Colon (tissue), 2 donors: ENCODE measurements around the gene PBOV1.
"Not testable (repeated sequence)": the region's sequence is repeated elsewhere in the genome, so short reads cannot be mapped to it uniquely, and the experiment has no call there.

Experiments
- FAIRE-seq: peaks from 2 replicates; lab custom pipeline; 2012; peaks lifted over from hg19 to GRCh38; lab: Jason Lieb, UNC
- donor health status: control.
- donor health status: control.

PBOV1 gene

DNA sequence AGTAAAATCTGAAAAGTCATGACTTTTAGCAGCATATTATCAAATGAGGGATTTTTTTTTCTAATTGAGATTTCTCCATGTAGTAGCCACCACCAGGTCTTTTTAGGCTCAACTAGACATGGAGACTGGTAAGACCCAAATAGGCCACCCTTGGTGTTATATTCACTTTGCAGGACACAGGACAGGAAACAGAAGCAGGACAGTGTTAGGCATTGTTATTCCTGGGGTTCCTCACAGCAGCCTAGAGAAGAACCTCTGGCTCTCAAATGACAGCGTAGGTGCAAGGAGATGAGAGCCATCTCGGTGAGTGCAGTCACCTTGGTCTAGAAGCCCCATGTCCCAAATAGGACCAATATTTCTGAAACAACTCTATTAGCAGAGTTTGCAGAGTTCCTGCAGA lies 19.2 kb upstream of the PBOV1 start:
- no peak for FAIRE-seq

GRCh38 chr6:138235693-138236092 lies 17.4 kb upstream of the PBOV1 start:
- FAIRE-seq, result no peak

DNA sequence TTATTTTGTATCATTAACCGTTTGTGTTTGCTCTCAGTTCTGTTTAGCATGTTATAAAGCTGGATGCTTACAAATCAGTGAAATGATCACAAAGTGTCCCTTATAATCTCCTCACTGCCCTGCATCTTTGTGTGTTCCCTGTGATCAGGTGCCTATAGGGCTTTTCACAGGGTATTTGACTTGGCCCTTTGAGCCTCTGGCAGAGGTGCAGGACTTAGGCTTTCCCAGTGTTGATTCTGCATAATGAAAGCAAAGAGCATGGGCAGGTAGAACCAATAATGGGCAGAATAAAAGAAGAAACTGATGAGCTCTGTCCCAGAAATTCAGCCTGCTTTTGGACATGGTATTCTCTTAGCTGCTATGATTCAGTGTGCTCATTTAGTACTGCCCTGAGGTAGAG lies 16.9 kb upstream of the PBOV1 start:
- FAIRE-seq, result no peak

- no peak for FAIRE-seq
Observed at GRCh38 chr6:138234363-138234762, 16.1 kb upstream of the PBOV1 start.

DNA sequence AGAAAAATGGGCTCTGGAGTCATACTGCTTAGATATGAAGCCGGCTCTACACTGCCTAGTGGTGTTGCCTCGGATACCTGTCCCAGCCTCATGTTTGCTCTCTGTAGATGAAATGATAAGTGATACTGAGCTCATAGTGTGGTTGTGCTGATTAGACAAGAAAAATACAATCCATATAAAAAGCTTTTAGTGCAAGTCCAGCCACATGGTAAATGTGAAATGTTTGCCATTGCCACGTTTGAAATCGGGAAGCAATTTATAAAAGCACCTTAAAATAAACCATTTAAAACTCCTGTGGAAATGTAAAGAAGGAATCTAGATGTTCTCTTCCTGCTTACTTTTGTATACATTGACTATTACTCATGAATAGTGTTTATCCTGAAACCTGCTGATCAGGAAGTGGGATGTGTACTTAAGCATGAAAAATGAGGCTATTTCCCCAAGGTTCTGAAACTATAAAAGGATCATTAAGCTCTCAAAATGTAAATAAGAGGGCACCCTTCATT lies 13.1 kb upstream of the PBOV1 start:
- no peak for FAIRE-seq

DNA sequence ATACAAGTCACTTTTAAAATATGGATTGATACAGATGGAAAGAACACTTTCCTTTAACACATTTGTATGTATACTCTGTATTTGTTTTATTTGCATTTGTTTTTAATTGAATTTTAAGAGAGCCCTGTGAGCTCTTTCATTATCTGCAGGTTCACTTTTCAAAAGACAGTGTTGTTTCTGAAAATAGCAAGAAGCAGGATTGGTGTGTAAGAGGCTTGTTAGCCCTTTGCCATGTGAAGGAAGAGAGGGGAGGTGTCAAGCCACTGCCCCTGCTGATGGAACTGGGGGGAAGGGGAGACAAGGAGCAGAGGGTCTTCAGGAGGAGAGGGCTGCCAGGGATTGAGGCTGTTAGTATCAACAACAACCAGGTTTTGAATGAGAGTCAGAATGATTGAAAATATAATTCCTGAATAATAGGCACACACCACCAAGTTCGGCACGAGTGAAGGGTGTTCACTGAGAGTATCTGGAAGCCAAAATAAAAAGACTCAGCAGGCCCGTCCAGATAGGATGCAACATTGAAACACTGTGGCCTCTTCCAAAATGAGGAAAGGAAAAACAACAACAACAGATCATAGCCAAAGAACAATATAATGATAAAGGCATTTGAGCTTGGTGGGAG lies 12.6 kb upstream of the PBOV1 start:
- FAIRE-seq, result no peak

- no peak for FAIRE-seq
Observed at GRCh38 chr6:138230221-138230620, 11.9 kb upstream of the PBOV1 start.

- no peak for FAIRE-seq
Observed at GRCh38 chr6:138229663-138230179, 11.4 kb upstream of the PBOV1 start.

DNA sequence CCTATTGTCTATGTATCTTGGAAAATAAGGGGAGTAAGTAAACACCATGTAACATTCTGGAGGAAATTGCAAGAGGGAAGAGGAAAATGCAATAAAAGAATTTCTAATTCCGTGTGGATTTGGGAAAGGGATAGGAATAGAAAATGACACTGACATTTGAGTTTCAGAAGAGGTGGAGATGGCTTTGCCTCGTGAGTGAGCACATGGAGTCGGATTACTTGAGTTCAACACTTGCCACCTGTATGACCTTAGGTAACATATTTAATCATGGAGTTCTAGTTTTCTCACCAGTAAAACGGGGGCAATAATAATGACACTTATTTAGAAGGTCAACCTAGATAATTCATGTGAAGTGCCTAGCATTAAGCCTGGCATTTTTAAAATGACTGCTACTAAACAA lies 10.8 kb upstream of the PBOV1 start:
- FAIRE-seq, result no peak

DNA sequence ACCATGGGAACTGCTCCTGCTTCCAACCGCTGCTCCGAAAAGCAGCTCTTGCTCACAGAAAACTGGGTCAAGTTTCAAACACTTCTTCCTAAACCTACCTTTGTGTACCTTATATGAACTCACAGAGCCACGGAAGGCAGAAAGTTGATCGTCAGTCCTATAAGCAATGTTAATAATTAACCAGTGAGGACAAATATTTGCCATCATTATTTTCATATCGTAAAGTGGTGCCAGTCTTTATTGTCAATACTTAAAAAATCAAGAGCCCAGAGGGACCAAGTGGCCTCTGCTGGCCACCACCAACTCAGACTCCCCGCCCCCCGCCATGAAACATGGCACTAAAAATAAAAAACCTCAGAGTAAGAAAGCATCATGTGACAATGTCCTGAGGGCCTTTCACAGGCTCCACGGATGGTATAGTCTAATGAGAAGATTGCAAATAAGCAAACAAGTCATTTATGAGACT lies 9.1 kb upstream of the PBOV1 start:
- no peak for FAIRE-seq

DNA sequence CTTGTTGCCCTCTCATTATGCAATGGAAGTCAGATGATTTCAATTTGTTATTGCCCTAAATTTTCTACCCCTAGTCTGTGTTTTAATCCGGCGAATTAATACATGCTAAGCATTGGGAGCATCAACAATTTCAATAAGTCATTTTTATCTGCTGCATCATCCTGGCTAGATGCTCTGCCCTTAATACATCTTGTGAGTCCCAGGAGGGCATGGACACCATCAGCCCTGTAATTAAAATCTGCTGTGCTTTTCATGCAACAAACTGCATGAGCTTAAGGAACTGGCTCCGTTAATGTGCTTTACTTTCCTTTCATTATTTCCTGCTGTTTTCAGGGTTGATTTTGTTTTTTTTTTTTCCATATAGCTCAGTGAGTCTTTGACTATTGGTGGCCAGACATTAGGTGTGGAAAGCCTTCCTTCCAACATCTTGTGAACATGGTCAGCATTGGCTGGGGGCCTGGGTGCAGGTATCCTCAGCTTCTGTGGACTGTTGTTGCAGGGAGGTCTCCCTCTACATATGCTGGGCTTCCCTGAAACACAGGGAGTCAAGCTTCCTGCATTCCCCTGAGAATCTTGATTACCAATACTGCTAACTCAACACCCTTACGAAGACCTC lies 8.5 kb upstream of the PBOV1 start:
- FAIRE-seq, result no peak

DNA sequence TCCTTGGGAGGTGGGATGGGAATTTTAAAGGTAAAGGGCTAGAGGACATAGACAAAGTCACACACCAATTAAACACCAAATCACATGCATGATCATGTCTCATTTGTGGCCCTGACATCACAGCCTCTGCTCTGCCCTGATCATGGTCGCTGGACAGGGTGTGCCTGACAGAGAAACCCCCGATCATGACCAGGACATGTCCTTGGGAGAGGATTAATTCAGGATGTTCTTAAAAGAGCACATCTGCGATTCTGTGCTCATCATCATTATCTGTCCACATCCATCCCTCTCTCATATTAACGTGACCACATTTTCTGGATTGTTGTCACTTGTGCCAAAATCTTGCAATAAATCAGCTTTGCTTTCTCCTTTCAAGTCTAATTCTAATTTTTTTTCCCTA lies 7.7 kb upstream of the PBOV1 start:
- FAIRE-seq, result no peak

DNA sequence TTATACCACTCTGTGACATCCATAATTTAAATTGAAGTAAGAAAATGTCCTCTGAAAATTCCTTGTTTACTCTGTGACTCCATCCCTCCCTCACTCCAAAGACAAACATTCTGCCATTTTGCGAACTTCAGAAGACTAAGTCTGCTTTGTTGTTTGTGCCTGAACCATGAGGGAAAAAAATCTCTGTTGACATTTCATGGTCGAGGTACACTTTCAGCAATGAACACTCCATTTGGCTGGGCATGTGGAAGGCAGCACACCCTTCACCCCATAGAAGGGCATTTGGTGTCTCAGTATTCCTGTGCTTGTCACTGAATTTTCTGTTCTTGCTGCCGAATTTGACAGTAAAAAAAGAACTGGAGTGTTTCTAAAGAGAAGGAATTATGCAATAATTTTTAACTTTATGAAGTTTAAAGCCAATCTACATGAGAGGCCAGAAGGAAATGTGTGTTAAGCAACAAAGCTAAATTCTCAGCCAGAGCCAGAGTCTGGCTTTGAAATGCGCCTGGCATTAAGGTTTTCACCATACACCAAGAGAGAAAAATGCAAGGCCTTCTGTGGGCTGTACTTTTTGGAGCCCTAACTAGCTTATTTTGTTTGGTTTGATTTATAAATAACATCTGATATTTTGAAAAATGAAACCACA lies 4.7 kb upstream of the PBOV1 start:
- FAIRE-seq, result no peak

DNA sequence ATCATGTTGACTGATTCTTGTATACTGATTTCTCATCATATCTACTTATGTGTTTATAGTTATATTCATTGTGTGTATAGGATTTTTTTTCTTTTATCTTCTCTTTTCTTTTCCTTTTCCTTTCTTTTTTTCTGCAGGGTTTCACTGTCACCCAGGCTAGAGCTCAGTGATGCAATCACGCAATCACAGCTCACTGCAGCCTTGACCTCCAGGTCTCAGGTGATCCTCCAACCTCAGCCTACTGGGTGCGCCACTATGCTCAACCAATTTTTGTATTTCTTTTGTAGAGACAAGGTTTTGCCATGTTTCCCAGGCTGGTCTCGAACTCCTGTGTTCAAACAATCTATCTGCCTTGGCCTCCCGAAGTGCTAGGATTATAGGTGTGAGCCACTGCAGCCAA lies 1.6 kb upstream of the PBOV1 start:
- no peak for FAIRE-seq

DNA sequence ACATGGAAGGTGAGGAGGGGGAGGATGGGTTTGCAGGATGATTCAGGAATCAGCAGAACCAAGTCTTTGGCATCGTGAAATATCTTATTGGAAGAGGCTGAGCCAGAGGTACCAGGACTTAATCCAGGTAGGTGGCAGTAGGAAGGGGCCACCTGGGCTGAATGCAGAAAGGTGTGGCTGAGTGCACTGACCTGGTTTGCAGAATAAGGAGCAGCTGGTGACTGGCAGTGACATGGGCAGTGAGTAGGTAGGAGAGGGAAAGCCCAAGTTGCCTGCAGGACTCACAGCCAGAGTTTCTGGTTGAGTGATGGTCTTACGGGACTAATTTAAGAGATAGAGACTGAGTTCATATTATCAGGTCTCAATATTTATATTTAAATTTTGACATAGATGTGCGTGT lies 1.1 kb upstream of the PBOV1 start:
- no peak for FAIRE-seq

- no peak for FAIRE-seq
Observed at GRCh38 chr6:138215093-138215782, 3.1 kb downstream of the PBOV1 start.

- not testable (repeated sequence) for FAIRE-seq
Observed at GRCh38 chr6:138212530-138212929, 5.8 kb downstream of the PBOV1 start.

- no peak for FAIRE-seq
Observed at GRCh38 chr6:138211601-138212000, 6.7 kb downstream of the PBOV1 start.

GRCh38 chr6:138211048-138211581 lies 7.2 kb downstream of the PBOV1 start:
- FAIRE-seq, result no peak

GRCh38 chr6:138206862-138207261 lies 11.4 kb downstream of the PBOV1 start:
- FAIRE-seq, result no peak

GRCh38 chr6:138205437-138206094 lies 12.7 kb downstream of the PBOV1 start:
- FAIRE-seq, result no peak
